NOMO-1 treated with DMSO at 0.1 percent for 48 hours (cell line): ENCODE results near the gene MYO16.

Source experiments
- DNase-seq: peaks from one replicate; lab custom pipeline; 2025; ENCODE audit not compliant: unreplicated experiment; lab: John Stamatoyannopoulos, UW

Gene MYO16

GRCh38 chr13:108787700-108788414, 158.4 kb downstream of the MYO16 start:
- no peak for DNase-seq

- no peak for DNase-seq
Measured at GRCh38 chr13:108789476-108789875, 160.1 kb downstream of the MYO16 start.

GRCh38 chr13:108795841-108796240, 166.4 kb downstream of the MYO16 start:
- no peak for DNase-seq

GRCh38 chr13:108797354-108797753, 167.9 kb downstream of the MYO16 start:
- DNase-seq: no peak

- no peak for DNase-seq
Measured at GRCh38 chr13:108807841-108808240, 178.4 kb downstream of the MYO16 start.

GRCh38 chr13:108812165-108812564, 182.8 kb downstream of the MYO16 start:
- DNase-seq: no peak

GRCh38 chr13:108812661-108813060, 183.2 kb downstream of the MYO16 start:
- no peak for DNase-seq

- no peak for DNase-seq
Measured at GRCh38 chr13:108813587-108814170, 184.3 kb downstream of the MYO16 start.

GRCh38 chr13:108816375-108816774, 187.0 kb downstream of the MYO16 start:
- peak; percentile 37 for DNase-seq

- DNase-seq: no peak
Measured at GRCh38 chr13:108827646-108828045, 198.2 kb downstream of the MYO16 start.

GRCh38 chr13:108828086-108828815, 198.8 kb downstream of the MYO16 start:
- DNase-seq: no peak

- DNase-seq: no peak
Measured at GRCh38 chr13:108830916-108831315, 201.5 kb downstream of the MYO16 start.

- DNase-seq: no peak
Measured at GRCh38 chr13:108833531-108833930, 204.1 kb downstream of the MYO16 start.

- no peak for DNase-seq
Measured at GRCh38 chr13:108834193-108834592, 204.8 kb downstream of the MYO16 start.

GRCh38 chr13:108835083-108835482, 205.7 kb downstream of the MYO16 start:
- no peak for DNase-seq

- DNase-seq: no peak
Measured at GRCh38 chr13:108850691-108851090, 221.3 kb downstream of the MYO16 start.

GRCh38 chr13:108851660-108852059, 222.2 kb downstream of the MYO16 start:
- DNase-seq: no peak

- no peak for DNase-seq
Measured at GRCh38 chr13:108853031-108853430, 223.6 kb downstream of the MYO16 start.

- peak; percentile 5 for DNase-seq
Measured at GRCh38 chr13:108855737-108856387, 226.5 kb downstream of the MYO16 start.

GRCh38 chr13:108858676-108859075, 229.3 kb downstream of the MYO16 start:
- DNase-seq: no peak

GRCh38 chr13:108859197-108860012, 230.0 kb downstream of the MYO16 start:
- DNase-seq: no peak
